ENCODE data around the gene DBF4B. TPM values are rescaled to one million over a fixed set of nuclear protein-coding genes. Genes with fewer than 3 reads are reported as not detected.
"Not testable (repeated sequence)": the region's sequence is repeated elsewhere in the genome, so short reads cannot be mapped to it uniquely, and the experiment has no call there.

Gene DBF4B
- total RNA-seq, 1 donor from 2014 or later: 16.4 TPM

GRCh38 chr17:44688200-44688599 is 20.3 kb upstream of the DBF4B start:
- H3K9me3 Mint-ChIP-seq (ENCODE audit: unreplicated experiment): no peaks in the 10 kb centered on the region
- DNase-seq (ENCODE audit: low spot score): no peak
- TF ChIP-seq CTCF (IDR thresholded peaks at IDR 0.05; ENCODE audit: unreplicated experiment): no peak
- peaks cover 14% of the 10 kb centered on the region for H3K4me1 Mint-ChIP-seq (ENCODE audit: unreplicated experiment)
- H3K27me3 Mint-ChIP-seq (ENCODE audit: unreplicated experiment): peaks cover 3% of the 10 kb centered on the region
- peak overlapping the region; percentile 97 for H3K4me3 Mint-ChIP-seq (ENCODE audit: unreplicated experiment)
- H3K36me3 Mint-ChIP-seq (ENCODE audit: low read depth, unreplicated experiment): peaks cover 13% of the 10 kb centered on the region
- no peak overlapping the region for H3K27ac Mint-ChIP-seq (ENCODE audit: unreplicated experiment)

DNA sequence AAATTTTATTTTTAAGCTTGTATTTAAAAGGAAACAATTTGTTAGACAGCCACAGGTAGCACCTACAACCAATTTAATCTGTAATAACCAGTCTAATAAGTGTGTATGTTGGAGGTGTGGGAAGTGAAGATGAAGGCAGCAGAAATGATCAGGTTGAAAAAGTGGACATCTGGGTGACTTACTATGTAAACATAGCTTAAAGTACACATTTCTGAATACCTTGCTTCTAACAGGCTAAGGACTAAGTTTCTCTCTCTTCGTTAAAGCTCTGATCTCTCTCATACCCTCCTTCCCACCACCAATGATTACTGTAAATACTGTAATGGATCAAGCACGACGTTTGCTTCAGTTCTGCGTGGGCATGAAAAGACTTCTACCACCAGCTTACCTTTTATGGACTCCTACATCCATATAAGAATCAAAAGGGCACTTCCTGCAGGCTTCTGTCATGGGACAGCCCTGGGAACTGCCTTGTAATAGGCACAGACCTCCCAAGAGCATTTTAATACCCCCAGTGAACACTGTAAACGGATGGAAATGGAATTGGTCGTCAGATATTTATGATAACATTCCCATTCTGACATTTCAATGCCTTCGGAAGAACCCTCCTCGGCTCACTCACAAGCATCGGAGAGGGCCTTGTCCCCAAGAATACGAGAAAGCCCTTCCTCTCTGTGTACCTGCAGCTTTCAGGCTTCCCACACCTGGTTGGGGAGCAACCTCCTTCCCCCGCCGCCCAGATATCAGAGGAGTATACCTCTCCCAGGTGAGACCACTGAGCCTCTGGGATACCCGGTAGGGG is 19.6 kb upstream of the DBF4B start:
- Mint-ChIP-seq H3K4me3 (ENCODE audit: unreplicated experiment) (peak overlapping the region; percentile 97), H3K27ac (ENCODE audit: unreplicated experiment) (peak overlapping the region; percentile 80), H3K36me3 (ENCODE audit: low read depth, unreplicated experiment) (peaks cover 7% of the 10 kb centered on the region), H3K9me3 (ENCODE audit: unreplicated experiment) (no peaks in the 10 kb centered on the region), H3K27me3 (ENCODE audit: unreplicated experiment) (peaks cover 3% of the 10 kb centered on the region), H3K4me1 (ENCODE audit: unreplicated experiment) (peaks cover 14% of the 10 kb centered on the region)
- TF ChIP-seq CTCF (IDR thresholded peaks at IDR 0.05; ENCODE audit: unreplicated experiment): no peak
- DNase-seq (ENCODE audit: low spot score): no peak

GRCh38 chr17:44689477-44690217 is 18.8 kb upstream of the DBF4B start, which contains the start of gene CCDC43:
TSS of gene CCDC43 (minus strand) at chr17:44689776. CDS start at chr17:44689753, 23 bp downstream.
- TF ChIP-seq CTCF (IDR thresholded peaks at IDR 0.05; ENCODE audit: unreplicated experiment): no peak
- H3K27me3 Mint-ChIP-seq (ENCODE audit: unreplicated experiment): peaks cover 3% of the 10 kb centered on the region
- peaks cover 5% of the 10 kb centered on the region for H3K36me3 Mint-ChIP-seq (ENCODE audit: low read depth, unreplicated experiment)
- H3K4me1 Mint-ChIP-seq (ENCODE audit: unreplicated experiment): peaks cover 14% of the 10 kb centered on the region
- H3K27ac Mint-ChIP-seq (ENCODE audit: unreplicated experiment): peak within 1 kb of the TSS; percentile 80
- H3K4me3 Mint-ChIP-seq (ENCODE audit: unreplicated experiment): peak within 1 kb of the TSS; percentile 97
- DNase-seq (ENCODE audit: low spot score): peak; percentile 95
- H3K9me3 Mint-ChIP-seq (ENCODE audit: unreplicated experiment): no peaks in the 10 kb centered on the region

DNA sequence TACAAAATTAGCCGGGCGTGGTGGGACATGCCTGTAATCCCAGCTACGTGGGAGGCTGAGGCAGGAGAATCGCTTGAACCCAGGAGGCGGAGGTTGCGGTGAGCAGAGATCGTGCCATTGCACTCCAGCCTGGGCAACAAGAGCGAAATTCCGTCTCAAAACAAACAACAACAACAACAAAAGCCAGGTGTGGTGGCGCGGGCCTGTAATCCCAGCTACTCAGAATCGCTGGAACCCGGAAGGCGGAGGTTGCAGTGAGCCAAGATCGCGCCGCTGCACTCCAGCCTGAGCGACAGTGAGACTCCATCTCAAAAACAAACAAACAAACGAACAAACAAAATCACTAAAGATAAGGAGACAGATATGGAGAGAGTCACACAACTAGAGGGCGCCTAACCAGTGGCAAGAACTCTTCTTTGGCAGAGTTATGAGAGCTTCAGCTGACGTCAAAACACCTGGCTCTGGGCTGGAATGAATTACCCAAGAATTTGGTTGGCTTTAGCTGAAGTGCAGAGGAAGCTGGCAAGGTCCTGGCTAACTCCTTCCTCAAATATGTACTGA is 17.6 kb upstream of the DBF4B start:
- not testable (repeated sequence) for DNase-seq (ENCODE audit: low spot score); H3K9me3 Mint-ChIP-seq (ENCODE audit: unreplicated experiment); H3K36me3 Mint-ChIP-seq (ENCODE audit: low read depth, unreplicated experiment); H3K27me3 Mint-ChIP-seq (ENCODE audit: unreplicated experiment); H3K27ac Mint-ChIP-seq (ENCODE audit: unreplicated experiment)
- Mint-ChIP-seq H3K4me3 (ENCODE audit: unreplicated experiment) (peak overlapping the region; percentile 60), H3K4me1 (ENCODE audit: unreplicated experiment) (peaks cover 14% of the 10 kb centered on the region)

- Mint-ChIP-seq H3K9me3 (ENCODE audit: unreplicated experiment) (no peaks in the 10 kb centered on the region), H3K36me3 (ENCODE audit: low read depth, unreplicated experiment) (peaks cover 3% of the 10 kb centered on the region), H3K27me3 (ENCODE audit: unreplicated experiment) (peaks cover 3% of the 10 kb centered on the region), H3K4me3 (ENCODE audit: unreplicated experiment) (no peak overlapping the region), H3K4me1 (ENCODE audit: unreplicated experiment) (peaks cover 12% of the 10 kb centered on the region), H3K27ac (ENCODE audit: unreplicated experiment) (no peak overlapping the region)
- no peak for DNase-seq (ENCODE audit: low spot score)
- no peak for TF ChIP-seq CTCF (IDR thresholded peaks at IDR 0.05; ENCODE audit: unreplicated experiment)
These were observed 14.9 kb upstream of the DBF4B start for GRCh38 chr17:44693609-44694008.

DNA sequence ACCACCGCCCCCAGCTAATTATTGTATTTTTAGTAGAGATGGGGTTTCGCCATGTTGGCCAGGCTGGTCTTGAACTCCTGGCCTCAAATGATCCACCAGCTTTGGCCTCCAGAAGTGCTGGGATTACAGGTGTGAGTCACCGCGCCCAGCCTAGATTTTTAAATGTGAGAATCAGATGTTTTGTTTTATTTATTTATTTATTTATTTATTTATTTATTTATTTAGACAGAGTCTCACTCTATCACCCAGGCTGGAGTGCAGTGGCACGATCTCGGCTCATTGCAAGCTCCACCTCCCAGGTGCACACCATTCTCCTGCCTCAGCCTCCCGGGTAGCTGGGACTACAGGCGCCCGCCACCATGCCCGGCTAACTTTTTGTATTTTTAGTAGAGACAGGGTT is 8.2 kb upstream of the DBF4B start:
- DNase-seq (ENCODE audit: low spot score); H3K27ac Mint-ChIP-seq (ENCODE audit: unreplicated experiment); H3K9me3 Mint-ChIP-seq (ENCODE audit: unreplicated experiment); H3K4me1 Mint-ChIP-seq (ENCODE audit: unreplicated experiment); H3K27me3 Mint-ChIP-seq (ENCODE audit: unreplicated experiment); H3K4me3 Mint-ChIP-seq (ENCODE audit: unreplicated experiment); H3K36me3 Mint-ChIP-seq (ENCODE audit: low read depth, unreplicated experiment): not testable (repeated sequence)

Measured in endothelial cell (in vitro differentiated cells).